GM18868 (cell line): ENCODE results near the gene ZNF490.
A peak's percentile ranks its signal among the peaks of the same experiment; 100 is the strongest.
"Not testable (repeated sequence)": the region's sequence is repeated elsewhere in the genome, so short reads cannot be mapped to it uniquely, and the experiment has no call there.

Source experiments
- ATAC-seq: cut with Tn5 transposase; IDR thresholded peaks from one replicate; pipeline ENCODE4 v1.9.1; 2021; ENCODE audit warnings: mild to moderate bottlenecking, moderate library complexity; ENCODE audit not compliant: unreplicated experiment

ZNF490 gene

DNA sequence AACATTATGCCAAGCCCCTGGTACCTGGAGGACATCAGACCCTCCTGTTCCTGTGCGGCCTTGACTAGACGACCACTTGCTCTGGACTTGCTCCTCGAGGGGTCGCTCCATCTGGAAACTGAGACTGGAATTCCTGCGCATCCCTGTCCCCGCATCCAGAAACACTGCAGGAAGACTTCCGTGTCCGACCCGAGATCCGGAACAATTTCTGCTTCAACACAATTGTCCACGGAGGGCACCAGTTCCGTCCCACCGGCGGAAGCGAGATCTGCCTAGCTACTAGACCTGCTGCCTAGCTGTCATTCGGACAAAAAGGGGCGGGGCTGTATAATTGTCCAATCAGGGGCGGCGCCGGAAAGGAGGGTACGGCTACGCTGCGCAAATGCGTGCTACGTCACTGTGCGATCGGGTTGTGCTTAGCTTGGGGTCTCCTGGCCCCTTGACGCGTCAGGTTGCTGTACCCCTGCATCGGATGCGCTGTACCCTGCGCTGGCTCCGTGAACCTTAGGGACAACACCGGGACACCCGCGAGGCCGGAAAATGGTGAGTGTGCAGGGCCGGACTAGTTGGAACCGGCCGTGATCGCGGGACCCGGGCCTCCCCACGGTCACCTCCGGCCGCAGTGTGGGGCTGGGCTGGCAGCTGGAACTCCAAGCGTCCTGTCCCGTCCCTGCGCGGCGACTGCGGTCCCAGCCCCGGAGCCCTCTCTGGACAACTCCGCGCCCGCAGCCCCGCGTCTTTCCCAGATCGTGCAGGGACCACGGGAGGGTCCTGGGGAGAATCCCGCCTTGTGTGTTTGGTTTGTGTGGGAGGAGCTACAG, at the start of gene ZNF490, which contains the start of gene ZNF791:
Gene ZNF490, minus strand, starts transcription at position 274 of the 821 bp plus-strand sequence. Its CDS starts 133 bp downstream, at position 141.
Gene ZNF791, plus strand, starts transcription at position 381 of the 821 bp plus-strand sequence. Its CDS starts 160 bp downstream, at position 541.
- ATAC-seq = peak; percentile 76

DNA sequence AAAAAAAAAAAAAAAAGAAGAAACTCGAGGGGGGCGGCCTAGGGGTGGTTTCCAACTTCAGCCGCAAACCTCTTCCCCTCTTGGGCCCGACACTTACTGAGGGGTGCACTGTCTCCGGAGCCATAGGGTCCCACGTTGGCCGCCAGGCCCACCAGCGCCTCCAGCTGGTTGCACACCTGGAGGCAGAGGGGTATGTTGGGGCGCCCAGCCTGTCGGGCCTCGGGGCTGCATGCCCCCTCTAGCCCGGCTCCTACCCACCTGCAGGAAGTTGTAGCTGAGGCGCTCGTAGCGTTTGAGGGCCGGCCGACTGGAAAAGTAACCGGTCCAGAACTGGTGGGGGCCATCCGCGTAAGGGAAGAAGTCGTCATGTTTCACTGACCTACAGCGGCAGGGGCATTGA, 47.4 kb upstream of the ZNF490 start:
- ATAC-seq = no peak

DNA sequence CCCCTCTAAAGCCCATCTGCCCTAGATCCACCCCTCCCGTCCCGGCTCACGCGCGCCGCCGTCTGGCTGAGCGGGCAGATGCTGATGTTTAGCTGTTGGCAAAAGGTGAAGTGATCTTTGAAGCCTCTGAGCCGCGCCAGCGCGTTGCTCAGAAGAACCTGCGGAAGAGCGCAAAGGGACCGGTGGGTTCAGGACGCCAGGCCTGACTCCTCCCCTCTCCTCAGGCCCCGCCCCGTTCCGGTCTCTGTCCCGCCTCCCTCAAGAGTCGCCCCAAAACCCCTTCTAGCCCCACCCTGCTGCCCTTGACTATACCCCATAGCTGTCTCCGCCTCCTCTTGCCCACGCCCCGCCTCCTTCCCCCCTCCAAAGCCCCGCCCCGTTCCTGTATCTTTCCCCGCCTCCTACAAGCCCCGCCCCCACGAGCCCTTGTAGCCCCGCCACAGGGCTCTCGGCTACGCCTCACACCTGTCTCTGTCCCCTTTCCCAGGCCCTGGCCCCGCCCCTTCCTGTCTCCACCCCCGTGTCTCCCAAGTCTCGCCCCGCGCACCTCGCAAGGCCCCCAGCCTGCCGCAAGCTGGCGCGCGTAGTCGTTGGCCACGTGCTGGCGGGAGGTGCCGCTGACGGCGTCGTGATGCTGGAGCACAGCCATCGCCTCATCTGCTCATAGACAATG, 46.4 kb upstream of the ZNF490 start:
- ATAC-seq = no peak

- no peak for ATAC-seq
These were observed 44.9 kb upstream of the ZNF490 start for GRCh38 chr19:12655546-12655945.

DNA sequence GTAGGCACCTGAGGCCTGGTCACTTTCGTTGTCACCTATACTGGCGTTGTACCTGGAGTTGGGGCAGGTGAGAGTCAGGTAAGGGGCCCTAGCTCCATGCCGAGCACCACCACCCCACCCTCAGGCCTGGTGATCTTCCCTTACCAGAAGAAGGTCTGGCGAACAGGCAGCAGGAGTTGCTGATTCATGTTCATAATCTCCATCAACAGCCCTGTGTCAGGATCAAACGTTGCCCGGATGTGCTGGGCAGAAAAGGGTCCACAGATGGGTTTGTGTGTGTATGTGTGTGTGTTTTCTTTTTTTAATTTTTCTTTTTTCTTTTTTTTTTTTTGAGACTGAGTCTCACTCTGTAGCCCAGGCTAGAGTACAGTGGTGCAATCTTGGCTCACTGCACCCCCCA, 41.6 kb upstream of the ZNF490 start:
- ATAC-seq = no peak

DNA sequence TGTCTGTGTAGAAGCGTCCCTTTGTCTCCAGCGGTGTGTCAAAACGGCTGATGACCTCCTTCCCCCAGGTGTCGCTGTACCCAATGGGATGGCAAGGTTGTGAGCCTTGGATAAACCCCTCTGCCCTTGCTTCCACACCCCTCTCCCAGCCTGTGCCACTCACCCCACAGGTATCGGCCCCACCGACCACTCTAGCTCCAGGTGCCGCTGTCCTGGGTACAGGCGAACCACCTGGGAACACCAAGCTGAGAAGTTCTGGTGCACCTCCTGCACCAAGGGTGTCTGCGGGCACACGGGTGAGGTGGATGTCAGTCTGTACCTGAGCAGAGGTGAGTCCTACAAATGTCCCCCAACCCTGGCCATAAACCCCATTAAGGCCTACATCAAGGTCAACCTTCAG, 39.3 kb upstream of the ZNF490 start:
- no peak for ATAC-seq

GRCh38 chr19:12648088-12648487, 37.5 kb upstream of the ZNF490 start:
- ATAC-seq = no peak

DNA sequence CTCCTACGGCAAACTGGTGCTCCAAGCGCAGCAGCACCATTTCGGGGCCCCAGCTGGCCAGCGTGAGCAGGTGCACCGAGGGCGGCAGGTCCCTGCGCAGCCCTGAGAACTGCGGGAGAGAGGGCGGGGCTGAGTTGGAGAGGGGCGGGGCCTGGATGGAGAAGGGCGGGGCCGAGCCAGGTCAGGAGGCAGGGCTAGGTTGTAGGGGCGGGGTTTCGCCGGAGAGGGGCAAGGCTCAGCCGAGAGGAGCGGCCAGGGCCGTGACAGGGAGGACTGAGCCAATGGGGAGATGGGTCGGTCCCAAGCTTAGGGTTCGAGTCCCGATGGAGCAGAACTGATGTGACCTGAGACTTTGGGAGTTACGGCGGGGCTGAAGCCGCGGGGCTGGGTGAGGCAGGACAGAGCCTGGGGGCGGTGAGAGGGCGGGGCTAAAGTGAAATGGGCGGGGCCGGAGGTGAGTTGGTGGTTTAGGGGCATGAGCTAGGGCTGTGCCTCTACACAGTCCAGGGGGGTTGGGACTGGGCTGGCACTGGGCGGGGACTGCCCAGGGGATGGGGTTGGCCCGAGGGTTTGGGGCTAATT, 37.0 kb upstream of the ZNF490 start:
- ATAC-seq = no peak

DNA sequence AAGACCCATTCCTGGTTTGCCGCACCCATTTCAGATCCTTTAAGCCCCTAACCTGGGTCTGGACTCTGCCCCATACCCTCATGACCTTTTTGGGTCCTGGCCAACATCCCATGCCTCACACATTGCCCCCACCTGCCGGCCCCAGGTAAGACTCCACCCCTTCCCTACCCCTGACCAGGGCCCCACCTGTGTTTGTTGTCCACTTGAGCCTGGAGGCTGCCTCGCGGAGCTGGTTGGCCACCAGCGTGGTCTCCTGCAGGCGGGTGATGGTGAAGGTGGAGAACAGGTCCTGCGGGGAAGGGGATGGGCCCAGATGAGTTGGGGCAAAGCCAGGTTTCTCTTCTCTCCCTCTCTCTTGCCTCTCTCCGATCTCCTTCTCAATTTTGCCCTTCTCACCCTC, 36.4 kb upstream of the ZNF490 start:
- no peak for ATAC-seq

DNA sequence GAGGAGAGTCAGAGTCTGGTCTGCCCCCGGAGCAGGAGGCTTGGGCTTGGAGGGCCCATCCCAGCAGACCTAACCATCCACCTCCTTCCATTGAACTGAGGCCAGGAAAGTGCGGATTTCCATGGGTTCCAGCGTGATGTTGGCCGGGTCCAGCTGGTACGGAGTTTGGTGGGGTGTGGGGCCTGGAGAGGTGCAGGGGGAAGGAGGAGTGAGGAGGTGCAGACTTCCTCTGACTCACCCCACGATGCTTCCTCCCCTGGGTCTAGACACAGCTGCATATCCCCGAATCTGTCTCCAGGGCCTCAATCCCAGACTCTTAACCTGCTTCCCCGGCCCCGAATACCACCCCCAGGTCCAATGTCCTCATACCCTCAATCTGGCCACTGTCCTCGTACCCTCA, 35.9 kb upstream of the ZNF490 start:
- ATAC-seq = no peak

DNA sequence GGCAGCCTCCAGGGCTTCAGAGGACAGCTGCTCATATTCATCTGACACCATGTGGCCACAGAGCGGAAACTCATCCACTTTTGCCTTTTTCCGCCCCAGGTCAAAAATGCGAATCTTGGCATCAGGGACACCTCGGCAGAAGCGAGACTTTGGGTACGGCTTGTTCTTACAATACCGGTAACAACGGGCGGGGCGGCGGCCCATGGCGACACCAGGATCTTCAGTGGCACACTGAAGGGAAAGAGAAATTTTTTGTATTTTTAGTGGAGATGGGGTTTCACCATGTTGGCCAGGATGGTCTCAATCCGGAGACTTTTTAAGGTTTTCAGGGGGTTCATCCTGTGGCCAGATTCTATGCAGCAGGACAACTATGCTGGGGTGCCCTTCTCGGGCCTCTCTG, 33.1 kb upstream of the ZNF490 start:
- ATAC-seq = not testable (repeated sequence)

DNA sequence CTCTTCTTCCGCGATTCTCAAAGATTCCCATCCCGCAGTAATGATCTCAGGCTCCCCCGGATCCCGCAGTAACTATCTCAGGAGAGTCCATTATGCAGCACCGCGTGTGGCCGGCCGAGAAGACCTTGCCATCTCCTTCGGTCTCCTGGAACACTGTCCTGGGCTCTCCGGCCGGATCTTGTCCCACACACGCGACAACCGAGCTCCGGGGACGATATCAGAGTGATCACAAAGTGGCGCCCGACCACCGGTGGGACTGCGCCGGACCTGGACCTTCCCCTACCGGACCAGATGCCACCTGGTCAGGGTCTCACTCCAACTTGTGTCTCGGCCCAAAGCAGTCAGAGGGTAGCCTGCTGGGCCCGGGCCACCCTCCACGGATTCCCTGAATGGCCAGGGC, 31.9 kb upstream of the ZNF490 start:
- no peak for ATAC-seq

GRCh38 chr19:12641456-12641855, 30.8 kb upstream of the ZNF490 start:
- ATAC-seq = no peak

DNA sequence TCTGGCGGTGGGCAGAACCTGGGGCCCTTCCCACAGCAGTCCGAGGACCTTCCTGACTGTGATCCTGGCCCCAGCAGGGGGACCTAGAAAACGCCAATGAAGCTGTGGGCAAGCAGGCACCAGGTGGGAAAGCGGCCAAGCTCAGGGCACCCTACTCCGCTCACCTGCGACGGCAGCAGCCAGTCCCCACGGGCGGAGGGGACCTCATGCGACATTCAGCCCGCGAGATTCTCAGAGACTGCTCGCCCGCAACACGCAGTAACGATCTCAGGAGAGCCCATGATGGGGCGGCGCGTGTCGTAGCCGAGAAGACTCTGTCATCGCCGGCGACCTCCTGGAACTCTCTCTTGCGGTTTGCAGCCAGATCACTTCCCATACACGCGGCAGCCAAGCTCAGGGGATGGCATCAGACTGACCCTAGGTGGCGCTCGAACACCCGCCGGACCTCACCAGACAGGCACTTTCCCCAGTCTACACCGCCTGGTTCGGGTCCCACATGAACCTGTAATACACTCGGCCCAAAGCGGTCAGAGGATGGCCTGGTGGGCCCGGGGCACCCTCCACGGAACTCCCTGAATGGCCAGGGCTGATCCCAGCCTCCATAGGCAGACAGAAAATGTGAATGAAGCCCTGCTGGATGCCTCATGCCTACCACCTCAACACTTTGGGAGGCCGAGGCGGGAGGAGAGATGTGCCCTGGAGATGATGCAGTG, 29.4 kb upstream of the ZNF490 start:
- ATAC-seq = no peak

- ATAC-seq = no peak
These were observed 28.1 kb upstream of the ZNF490 start for GRCh38 chr19:12638611-12639182.

GRCh38 chr19:12636631-12637030, 26.0 kb upstream of the ZNF490 start:
- no peak for ATAC-seq

DNA sequence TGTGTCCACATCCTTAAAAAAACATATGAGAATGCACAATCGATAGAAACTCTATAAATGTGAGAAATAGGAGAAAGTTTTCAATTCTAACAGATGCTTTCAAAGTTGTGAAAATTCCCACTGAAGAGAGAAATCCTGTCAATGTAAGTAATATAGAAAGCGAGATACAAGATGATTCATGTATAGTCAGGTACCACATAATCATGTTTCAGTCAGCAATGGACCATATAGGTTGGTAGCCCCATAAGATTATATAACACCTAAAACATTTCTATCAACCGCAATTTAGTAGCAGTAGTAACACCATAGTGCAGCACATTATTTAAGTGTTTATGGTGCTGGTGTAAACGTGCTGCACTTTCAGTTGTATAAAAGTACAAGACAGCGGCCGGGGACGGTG, 18.6 kb upstream of the ZNF490 start:
- no peak for ATAC-seq

DNA sequence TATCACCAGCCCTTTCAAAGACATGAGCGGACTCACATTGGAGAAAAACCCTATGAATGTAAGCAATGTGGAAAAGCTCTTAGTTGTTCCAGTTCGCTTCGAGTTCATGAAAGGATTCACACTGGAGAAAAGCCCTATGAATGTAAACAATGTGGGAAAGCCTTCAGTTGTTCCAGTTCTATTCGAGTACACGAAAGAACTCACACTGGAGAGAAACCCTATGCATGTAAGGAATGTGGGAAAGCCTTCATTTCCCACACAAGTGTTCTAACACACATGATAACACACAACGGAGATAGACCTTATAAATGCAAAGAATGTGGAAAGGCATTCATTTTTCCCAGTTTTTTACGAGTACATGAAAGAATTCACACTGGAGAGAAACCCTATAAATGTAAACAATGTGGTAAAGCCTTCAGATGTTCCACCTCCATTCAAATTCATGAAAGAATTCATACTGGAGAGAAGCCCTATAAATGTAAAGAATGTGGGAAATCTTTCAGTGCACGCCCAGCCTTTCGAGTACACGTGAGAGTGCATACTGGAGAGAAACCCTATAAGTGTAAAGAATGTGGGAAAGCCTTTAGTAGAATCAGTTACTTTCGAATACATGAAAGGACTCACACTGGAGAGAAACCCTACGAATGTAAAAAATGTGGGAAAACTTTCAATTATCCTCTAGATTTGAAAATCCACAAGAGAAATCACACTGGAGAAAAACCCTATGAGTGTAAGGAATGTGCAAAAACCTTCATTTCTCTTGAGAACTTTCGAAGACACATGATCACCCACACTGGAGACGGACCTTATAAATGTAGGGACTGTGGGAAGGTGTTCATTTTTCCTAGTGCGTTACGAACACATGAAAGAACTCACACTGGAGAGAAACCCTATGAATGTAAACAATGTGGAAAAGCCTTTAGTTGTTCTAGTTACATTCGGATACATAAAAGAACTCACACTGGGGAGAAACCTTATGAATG, 17.7 kb upstream of the ZNF490 start:
- no peak for ATAC-seq

- ATAC-seq = no peak
These were observed 16.3 kb upstream of the ZNF490 start for GRCh38 chr19:12626958-12627357.
